Common myeloid progenitor, CD34-positive (primary cell): ENCODE results near the gene SLC2A1.

ENCODE experiments used
- CTCF ChIA-PET: fragments of 350-600 bp; sonication (Branson Sonifier 250); formaldehyde crosslinking; loops from one replicate; lab custom pipeline; 2021; ENCODE audit warnings: antibody characterized with exemption; lab: Charles Lee
- POLR2A ChIA-PET: fragments of 350-600 bp; sonication (Branson Sonifier 250); formaldehyde crosslinking; loops from one replicate; lab custom pipeline; 2021; ENCODE audit warnings: antibody characterized with exemption; lab: Charles Lee
- DNase-seq, 3 donors: peaks; one replicate each; pipeline versions ENCODE4 v3.0.0 to v3.0.0-alpha.2; 2013
- H3K27ac ChIP-seq, 2 experiments: 1 replicate in 1 of 2; 2 replicates in 1 of 2; pipeline ENCODE4 v1.7.0; 2013; ENCODE audit warnings: inconsistent platforms in 2 of 2, low read length in 2 of 2, mild to moderate bottlenecking in 2 of 2, low read depth in 1 of 2, moderate library complexity in 1 of 2; ENCODE audit not compliant: severe bottlenecking in 2 of 2, insufficient read depth in 1 of 2, poor library complexity in 1 of 2
- H3K27me3 ChIP-seq, 5 experiments: replicated peaks in 2 of 5; 1 replicate in 3 of 5; 2 replicates in 2 of 5; pipeline versions ENCODE4 v1.6.1 to v1.7.0; 2013; ENCODE audit warnings: low read length in 4 of 5, mild to moderate bottlenecking in 2 of 5, moderate library complexity in 2 of 5, inconsistent platforms in 1 of 5; ENCODE audit not compliant: insufficient read depth in 5 of 5, control insufficient read depth in 4 of 5
- H3K36me3 ChIP-seq, 4 experiments: 1 replicate in 2 of 4; 2 replicates in 2 of 4; pipeline versions ENCODE4 v1.6.1 to v1.7.0; 2013; ENCODE audit warnings: low read length in 3 of 4, control low read depth in 1 of 4, mild to moderate bottlenecking in 1 of 4; ENCODE audit not compliant: control insufficient read depth in 4 of 4, insufficient read depth in 4 of 4
- H3K4me1 ChIP-seq, 4 experiments: 1 replicate in 3 of 4; 2 replicates in 1 of 4; pipeline versions ENCODE4 v1.6.1 to v1.7.1; 2013; ENCODE audit warnings: low read length in 3 of 4, mild to moderate bottlenecking in 3 of 4, control low read depth in 1 of 4, inconsistent platforms in 1 of 4, moderate library complexity in 1 of 4; ENCODE audit not compliant: control insufficient read depth in 4 of 4, insufficient read depth in 4 of 4; ENCODE audit errors: control extremely low read depth in 1 of 4
- H3K4me3 ChIP-seq, 7 experiments: 1 replicate in 4 of 7; 2 replicates in 3 of 7; pipeline versions ENCODE4 v1.5.1 to v1.7.0; 2013; ENCODE audit warnings: mild to moderate bottlenecking in 7 of 7, low read length in 6 of 7, moderate library complexity in 6 of 7, inconsistent platforms in 2 of 7, low read depth in 2 of 7, control low read depth in 1 of 7; ENCODE audit not compliant: insufficient read depth in 4 of 7, control insufficient read depth in 1 of 7; ENCODE audit errors: extremely low read depth in 1 of 7
- H3K9me3 ChIP-seq, 5 experiments: 1 replicate in 4 of 5; 2 replicates in 1 of 5; pipeline versions ENCODE4 v1.6.1 to v1.7.1; 2013; ENCODE audit warnings: low read length in 4 of 5, mild to moderate bottlenecking in 2 of 5, inconsistent platforms in 1 of 5, low read depth in 1 of 5, moderate library complexity in 1 of 5; ENCODE audit not compliant: control insufficient read depth in 4 of 5, insufficient read depth in 2 of 5; ENCODE audit errors: control extremely low read depth in 1 of 5
- WGBS: methylation state at CpG from one replicate; pipeline ENCODE4 v1.1.5; 2013; ENCODE audit not compliant: insufficient coverage; 5-methylcytosine and 5-hydroxymethylcytosine counted together

Gene SLC2A1

DNA sequence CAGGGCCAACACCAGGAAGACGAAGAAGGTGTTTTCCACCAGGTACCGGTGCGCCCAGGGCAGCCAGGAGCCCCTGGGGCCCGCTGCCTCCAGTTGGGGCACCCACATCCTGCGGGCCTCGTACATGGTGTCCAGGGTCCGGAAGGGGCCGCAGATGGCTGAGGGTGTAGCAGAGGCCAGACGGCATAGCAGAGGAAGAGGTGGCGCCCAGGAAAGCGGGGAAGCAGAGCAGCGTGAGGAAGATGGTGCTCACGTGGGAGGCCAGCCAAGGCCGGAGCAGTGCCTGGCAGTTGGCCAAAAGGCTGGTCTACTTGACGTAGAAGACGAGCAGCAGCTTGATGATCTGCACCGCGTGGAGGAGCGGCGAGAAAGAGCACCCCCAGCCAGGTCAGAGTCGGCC, 71.9 kb downstream of the SLC2A1 start:
- no peak for DNase-seq
- Histone ChIP-seq H3K36me3 (no peaks in the 10 kb centered on the region), H3K27me3 (no peaks in the 10 kb centered on the region), H3K4me3 (no peak overlapping the region), H3K9me3 (no peaks in the 10 kb centered on the region), H3K4me1 (no peaks in the 10 kb centered on the region), H3K27ac (no peak overlapping the region)
- CTCF ChIA-PET, result interaction anchor here (1.9 kb wide), 1 partner anchor 109 kb away, joined by 4 read pairs; no protein-coding TSS in a partner anchor
- 93% methylated on average over 21 of the region's 21 CpGs for WGBS
- POLR2A ChIA-PET, result no interaction called here

- 94% methylated on average over 11 of the region's 16 CpGs for WGBS
- CTCF ChIA-PET, result no interaction called here
- Histone ChIP-seq H3K9me3 (peaks cover 0 to under 1% (median 0%) of the 10 kb centered on the region in 5 experiments), H3K27me3 (no peaks in the 10 kb centered on the region), H3K4me3 (no peak overlapping the region), H3K27ac (no peak overlapping the region), H3K36me3 (no peaks in the 10 kb centered on the region), H3K4me1 (no peaks in the 10 kb centered on the region)
- DNase-seq, result no peak
- POLR2A ChIA-PET, result no interaction called here
Observed at GRCh38 chr1:42886046-42886739, 72.5 kb downstream of the SLC2A1 start.

GRCh38 chr1:42880384-42880783, 78.3 kb downstream of the SLC2A1 start:
- no peak for DNase-seq
- WGBS, result 95% methylated on average over 4 of the region's 4 CpGs
- POLR2A ChIA-PET, result no interaction called here

DNA sequence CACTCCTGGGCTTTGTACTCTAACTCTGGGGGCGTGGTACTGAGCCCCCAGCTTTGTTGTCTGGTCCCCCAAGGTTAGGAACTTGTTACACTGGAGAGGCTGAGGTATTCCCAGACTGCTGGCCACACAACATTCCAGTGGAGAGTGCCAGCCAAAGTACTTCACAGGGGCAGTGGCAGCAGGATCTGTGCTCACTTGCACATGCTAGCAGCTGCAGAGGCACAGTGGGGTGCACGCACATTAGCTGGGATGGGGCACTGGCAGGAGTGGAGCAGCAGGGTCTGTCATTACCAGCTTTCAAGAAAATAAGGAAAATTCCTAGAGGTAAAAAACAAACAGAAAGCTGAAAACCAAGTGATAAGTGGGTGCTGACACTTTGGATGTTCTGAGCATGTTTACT, 81.3 kb downstream of the SLC2A1 start:
- no peak overlapping the region for H3K27ac ChIP-seq
- H3K4me1 ChIP-seq, result no peaks in the 10 kb centered on the region
- no peaks in the 10 kb centered on the region for H3K36me3 ChIP-seq
- CTCF ChIA-PET, result no interaction called here
- 90% methylated on average over 2 of the region's 2 CpGs for WGBS
- POLR2A ChIA-PET, result no interaction called here
- DNase-seq, result no peak
- H3K27me3 ChIP-seq, result no peaks in the 10 kb centered on the region
- H3K9me3 ChIP-seq, result peaks cover 0 to 17% (median 13%) of the 10 kb centered on the region in 5 experiments
- H3K4me3 ChIP-seq, result no peak overlapping the region

More at GRCh38 chr1:42880384-42880783, 78.3 kb downstream of the SLC2A1 start:
- Histone ChIP-seq H3K9me3 (peaks cover 0 to 16% (median 11%) of the 10 kb centered on the region in 5 experiments), H3K27me3 (no peaks in the 10 kb centered on the region), H3K36me3 (no peaks in the 10 kb centered on the region), H3K4me3 (no peak overlapping the region), H3K4me1 (no peaks in the 10 kb centered on the region), H3K27ac (no peak overlapping the region)
- CTCF ChIA-PET, result no interaction called here

GRCh38 chr1:42876009-42876408, 82.7 kb downstream of the SLC2A1 start:
- no peak for DNase-seq
- POLR2A ChIA-PET, result interaction anchor here (1.3 kb wide), 1 partner anchor 29 kb away, joined by 3 read pairs; no protein-coding TSS in a partner anchor
- Histone ChIP-seq H3K27ac (no peak overlapping the region), H3K27me3 (no peaks in the 10 kb centered on the region), H3K9me3 (peaks cover 0 to 15% (median 11%) of the 10 kb centered on the region in 5 experiments), H3K4me3 (no peak overlapping the region), H3K36me3 (no peaks in the 10 kb centered on the region), H3K4me1 (no peaks in the 10 kb centered on the region)
- CTCF ChIA-PET, result no interaction called here
